Fibroblast of peridontal ligament (primary cell): ENCODE measurements around the gene PALMD.

Source experiments
- DNase-seq: peaks from one replicate; pipeline ENCODE4 v3.0.0-alpha.2; 2010; ENCODE audit errors: extremely low read depth

The PALMD gene

DNA sequence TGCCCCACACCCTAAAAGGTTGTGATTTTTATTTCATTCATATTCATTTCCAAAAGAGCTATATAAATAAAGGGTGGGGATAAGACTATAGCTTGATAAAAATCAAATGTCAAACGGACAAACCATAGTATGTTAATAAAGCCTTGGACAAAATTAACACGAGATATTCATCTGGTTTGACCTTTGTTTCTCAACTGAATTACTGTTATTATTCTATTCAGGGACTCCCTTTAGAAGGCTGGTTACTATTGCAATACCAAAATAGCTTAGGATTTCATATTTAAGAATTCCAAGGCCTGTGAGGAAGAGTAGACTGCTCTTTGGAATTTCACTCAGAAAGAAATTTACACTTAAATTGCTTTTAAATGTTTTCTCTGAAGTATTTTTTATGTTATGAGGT, 10.2 kb upstream of the PALMD start:
- no peak for DNase-seq

GRCh38 chr1:99636647-99637175, 9.2 kb upstream of the PALMD start:
- peak; percentile 20 for DNase-seq

GRCh38 chr1:99638853-99639252, 7.1 kb upstream of the PALMD start:
- no peak for DNase-seq

GRCh38 chr1:99639408-99639807, 6.5 kb upstream of the PALMD start:
- no peak for DNase-seq

DNA sequence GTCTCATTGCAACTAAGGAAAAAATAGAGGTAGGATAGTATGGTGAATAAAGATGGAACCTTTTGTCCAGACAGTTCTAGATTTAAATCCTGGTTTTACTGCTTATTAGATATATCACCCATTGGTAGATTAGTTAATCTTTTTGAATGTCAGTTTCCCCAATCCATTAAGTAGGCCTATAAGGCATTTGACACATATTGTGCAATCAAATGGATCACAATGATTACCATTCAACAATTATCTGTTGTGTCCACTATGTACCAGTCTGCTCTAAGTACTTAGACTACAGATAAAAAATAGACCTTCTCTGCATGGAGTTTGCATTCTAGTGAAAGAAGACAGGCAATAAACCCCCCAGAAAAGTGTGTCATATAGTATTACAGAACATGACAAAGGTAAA, 6.0 kb upstream of the PALMD start:
- DNase-seq: no peak

- DNase-seq: no peak
Measured at GRCh38 chr1:99640672-99641071, 5.2 kb upstream of the PALMD start.

- DNase-seq: no peak
Measured at GRCh38 chr1:99641558-99641957, 4.4 kb upstream of the PALMD start.

GRCh38 chr1:99642053-99642452, 3.9 kb upstream of the PALMD start:
- DNase-seq: no peak

DNA sequence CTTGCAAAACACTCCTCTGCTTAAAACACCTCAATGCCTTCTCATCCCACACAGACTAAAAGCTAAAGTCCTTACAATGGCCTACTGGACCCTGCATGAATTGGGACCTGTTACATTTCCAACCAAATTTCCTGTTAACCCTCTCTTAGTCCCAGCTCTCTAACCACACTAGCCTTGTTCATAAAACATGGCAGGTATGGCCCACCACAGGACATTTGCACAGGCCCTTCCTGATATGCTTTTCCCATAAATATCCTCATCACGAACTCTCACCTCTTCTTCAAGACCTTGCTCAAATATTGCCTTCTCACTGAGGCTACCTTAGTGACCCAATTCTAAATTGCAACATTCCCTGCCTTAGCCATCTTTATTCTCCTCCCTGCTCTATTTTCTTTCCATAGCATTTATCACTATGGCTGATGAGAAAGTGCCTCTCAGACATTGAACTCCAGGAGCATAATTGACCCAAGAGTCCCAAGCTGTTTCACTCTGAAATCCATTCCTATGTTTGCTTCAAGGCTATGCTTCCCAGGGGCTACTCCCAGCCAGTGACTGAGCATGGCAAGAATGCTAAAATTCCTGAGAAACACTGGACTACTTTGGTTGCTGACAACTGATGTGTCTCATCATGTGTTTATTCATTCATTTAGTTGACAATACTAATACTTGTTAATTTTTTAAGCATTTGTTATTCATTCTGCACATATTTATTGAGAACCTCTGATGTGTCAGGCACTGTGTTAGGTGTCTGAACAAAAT, 2.7 kb upstream of the PALMD start:
- DNase-seq: peak; percentile 36

GRCh38 chr1:99644279-99645004, 1.5 kb upstream of the PALMD start:
- DNase-seq: no peak

DNA sequence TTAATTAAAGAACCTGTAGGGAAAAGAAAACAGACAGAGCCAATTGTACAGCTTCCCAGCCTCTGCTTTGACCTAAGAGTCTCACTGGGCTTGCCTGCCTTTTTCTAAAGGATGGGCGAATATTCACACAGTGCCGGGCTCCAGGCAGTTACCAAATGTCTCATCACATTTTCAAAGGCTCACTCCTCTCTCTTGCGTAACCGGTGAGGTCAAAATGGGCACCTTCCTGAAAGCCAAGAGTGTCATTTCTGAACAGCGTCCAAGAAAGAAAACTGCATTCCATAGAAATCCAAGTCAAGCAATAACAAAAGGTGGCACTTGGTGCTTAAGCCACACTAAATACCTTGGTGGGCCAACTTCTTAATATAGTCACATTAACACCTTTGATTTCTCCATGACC, 710 bp upstream of the PALMD start:
- no peak for DNase-seq

GRCh38 chr1:99646868-99647267, 955 bp downstream of the PALMD start:
- no peak for DNase-seq

DNA sequence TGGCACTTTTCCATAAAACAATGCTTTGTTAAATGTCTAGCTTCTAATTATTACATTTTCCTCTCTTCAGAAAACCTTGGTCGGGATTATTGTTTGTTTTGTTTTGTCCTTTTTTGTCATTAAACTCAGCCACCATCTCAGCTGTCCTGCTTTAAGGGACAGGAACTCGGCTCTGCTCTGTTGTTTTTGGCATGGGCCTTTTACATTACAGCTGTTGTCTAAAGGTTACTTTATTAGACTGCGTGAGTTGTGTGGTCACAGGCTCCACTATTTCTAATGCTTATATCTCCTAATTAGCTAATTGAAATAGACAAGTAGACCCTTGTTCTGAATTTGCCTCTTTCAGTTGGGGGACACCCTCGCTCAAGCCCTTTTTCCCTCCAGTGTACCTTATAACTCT, 1.6 kb downstream of the PALMD start:
- no peak for DNase-seq

- DNase-seq: no peak
Measured at GRCh38 chr1:99648107-99648506, 2.2 kb downstream of the PALMD start.

DNA sequence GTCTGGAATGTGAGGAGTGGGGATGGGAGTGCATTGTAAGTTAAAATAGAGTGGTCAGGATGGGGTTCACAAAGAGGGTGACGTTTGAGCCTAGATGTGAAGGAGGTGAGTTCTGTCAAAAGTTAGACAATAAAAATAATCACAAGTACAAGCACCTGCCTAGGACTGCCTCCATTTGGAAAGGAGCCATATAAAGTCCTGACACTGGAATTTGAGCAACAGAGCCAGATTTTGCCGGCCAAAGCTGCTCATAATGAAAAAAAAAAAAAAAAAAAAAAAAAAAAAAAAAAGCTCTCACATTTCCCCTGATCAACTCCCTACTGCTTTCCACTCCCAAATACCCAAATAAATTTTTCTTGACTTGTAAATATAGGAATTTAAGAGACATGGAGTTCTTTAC, 4.1 kb downstream of the PALMD start:
- DNase-seq: no peak

DNA sequence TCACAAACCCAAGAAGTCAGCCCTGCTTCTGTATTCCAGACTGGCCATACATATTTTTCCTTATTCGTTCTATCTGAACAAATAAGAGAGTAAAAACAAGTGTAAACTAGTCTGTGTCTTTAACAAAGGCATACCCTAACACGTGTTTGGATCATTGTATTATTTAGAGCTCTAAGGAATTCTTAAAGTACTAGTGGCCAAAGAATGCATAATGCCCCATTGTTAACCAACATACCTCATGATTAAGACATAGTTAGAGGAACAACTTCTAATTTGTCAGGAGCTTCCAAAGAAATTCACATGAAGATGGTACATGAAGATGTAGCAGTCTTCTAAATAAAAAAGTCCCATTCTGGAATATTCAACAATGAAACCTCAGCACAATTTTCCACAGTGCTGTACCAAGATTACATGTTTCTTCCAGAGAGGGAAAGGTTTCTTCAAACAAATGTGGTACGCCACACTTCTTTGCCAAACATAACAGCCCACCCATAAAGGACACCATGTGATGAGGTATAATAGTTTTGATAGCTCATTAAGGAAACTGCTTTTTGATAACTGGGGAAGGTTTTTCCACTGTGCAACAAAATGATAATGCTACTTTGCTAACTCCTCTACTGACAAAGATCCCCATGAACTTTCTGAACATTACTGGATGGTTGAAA, 5.0 kb downstream of the PALMD start:
- DNase-seq: peak; percentile 35

GRCh38 chr1:99652881-99653281, 7.0 kb downstream of the PALMD start:
- DNase-seq: no peak

DNA sequence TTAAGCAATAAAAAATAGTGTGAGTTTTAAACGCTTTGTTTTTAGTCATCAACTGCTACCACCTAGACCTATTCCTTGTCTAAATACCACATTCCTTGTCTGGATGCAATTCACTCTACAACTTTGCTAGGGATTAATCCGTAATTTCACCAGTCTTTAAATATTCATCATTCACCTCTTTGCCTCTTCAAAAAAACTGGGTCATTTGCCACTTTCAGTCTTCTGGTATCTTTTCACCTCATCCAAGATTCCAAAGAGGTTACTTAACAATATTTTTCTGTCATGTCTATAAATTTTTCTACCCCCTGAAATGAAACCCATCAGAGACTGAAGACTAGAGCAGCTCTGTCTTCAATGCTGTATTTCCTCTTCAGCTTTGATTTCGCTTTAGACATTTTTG, 9.5 kb downstream of the PALMD start:
- no peak for DNase-seq

DNA sequence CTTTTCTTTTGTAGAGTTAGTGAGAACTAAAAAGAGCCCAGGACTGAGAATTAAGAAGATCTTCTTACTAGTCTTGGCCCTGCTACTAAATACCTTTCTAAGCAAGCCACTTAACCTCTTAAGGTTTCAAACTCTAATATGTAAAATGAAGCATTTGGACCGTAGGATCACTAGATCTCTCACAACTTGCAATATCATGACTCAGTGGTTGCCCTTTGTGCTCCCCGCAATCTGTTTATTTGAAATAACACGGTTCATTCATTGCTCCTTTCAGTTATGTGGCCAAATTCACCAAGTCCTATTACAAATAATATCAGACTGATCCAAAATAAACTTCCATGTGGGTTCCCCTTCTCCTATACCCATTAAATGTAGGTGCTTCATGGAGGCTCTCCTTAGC, 10.8 kb downstream of the PALMD start:
- no peak for DNase-seq

DNA sequence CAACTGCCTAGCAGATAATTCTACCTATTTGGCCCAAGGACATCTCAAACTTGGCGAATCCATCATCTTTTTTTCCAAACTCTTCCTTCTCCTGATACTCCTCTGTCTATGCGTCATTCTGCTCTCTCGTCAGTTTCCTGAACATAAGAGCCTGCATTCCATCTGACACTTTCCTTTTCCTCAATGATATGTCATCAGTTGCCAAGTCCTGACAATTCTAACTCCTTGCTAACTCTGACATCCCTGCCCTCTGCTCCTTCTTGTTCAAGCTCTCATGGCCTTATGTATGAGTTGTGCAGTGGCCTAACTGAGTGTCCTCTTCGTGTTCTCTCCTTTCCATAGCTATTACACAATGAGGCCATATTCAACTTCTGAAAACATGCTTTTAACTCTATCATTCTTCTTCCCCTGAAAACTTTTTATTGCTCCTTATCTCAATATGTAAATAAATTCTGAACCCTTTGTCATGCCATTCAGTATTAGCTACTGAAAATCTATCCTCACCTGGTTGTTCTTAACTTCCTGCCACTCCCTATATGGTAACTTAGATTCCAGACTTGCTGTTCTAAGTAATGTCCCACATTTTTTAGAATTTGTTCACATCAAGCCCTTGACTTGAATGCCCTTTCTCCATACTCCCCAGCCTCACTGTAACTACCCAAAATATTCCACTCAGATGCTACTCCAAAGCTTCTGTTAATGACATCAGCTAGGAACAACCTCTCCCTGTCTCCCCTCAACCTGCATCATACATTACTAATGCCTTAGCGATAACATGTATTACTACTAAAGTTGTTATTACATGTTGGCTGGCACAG, 11.5 kb downstream of the PALMD start:
- no peak for DNase-seq

GRCh38 chr1:99658031-99658290, 12.0 kb downstream of the PALMD start:
- DNase-seq: no peak

DNA sequence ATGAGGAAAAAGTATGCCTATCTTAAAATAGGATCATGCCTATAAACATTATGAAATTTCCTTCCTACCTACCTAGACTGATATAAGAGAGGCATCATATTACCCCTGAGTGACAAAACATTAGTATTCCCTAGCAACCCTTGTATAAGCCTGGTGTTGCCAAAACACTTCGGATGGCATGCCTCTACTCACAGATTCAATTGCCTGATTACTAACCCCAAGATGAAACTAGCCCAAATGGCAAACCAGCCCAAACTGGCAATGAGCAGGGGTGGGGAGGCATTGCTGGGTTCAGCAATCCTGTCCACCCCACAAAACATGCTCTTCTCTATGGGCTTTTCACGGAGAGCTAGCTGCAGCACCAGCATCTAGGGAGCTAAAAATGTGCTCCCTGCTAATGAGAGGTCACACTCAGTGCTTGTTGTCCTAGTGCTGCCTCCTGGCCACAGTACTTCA, 13.9 kb downstream of the PALMD start:
- DNase-seq: peak; percentile 56
